Omental fat pad (tissue), 4 donors: ENCODE data around the gene ASPRV1. TPM values are rescaled to one million over a fixed set of nuclear protein-coding genes. Genes with fewer than 3 reads are reported as not detected.
"Not testable (repeated sequence)": the region's sequence is repeated elsewhere in the genome, so short reads cannot be mapped to it uniquely, and the experiment has no call there.

Source experiments
- ATAC-seq: fragments of 150-250 bp; one replicate; pipeline ENCODE4 v1.9.1; 2016; ENCODE audit warnings: mild to moderate bottlenecking, moderate library complexity; ENCODE audit not compliant: low FRiP score
- DNase-seq: peaks from one replicate; pipeline ENCODE4 v3.0.0-alpha.2; 2019; ENCODE audit warnings: low spot score
- total RNA-seq, 4 donors: library from RNA; depleted of rRNA; stranded (reverse); fragments of >200 nt; gene quantifications; one replicate each; pipeline ENCODE4 v1.1.0, GENCODE V29; 2016
- TF ChIP-seq, protein P1 (sequence below), 3 donors: fragments of 450-650 bp; IDR thresholded peaks; one replicate each; pipeline ENCODE4 v1.5.1; 2016 to 2017; ENCODE audit warnings: antibody characterized with exemption in 3 of 3, mild to moderate bottlenecking in 3 of 3, moderate library complexity in 2 of 3

ASPRV1 gene
- total RNA-seq, 4 donors from 2014 or later, result 0.94 to 5.2 (median 1.4) TPM

DNA sequence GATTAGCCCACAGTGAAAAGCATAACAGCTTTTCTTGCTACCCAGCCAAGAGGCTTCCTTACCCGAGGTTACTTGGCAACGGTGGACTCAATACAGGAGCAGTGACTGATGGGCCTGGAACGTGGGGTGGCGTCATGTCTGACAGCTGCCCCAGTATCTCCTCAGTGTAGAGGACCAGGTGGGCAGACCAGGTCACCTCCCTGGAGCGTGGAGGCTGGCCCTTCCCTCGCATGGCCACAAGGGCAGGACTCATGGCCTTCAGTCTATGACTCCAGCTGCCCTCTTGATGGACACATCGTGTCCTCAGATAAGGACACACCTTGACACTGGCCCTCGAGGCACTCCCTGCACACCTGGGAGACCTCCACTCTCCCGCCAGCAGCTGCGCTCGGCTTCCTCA lies 6.4 kb downstream of the ASPRV1 start:
- TF ChIP-seq, protein P1, sequence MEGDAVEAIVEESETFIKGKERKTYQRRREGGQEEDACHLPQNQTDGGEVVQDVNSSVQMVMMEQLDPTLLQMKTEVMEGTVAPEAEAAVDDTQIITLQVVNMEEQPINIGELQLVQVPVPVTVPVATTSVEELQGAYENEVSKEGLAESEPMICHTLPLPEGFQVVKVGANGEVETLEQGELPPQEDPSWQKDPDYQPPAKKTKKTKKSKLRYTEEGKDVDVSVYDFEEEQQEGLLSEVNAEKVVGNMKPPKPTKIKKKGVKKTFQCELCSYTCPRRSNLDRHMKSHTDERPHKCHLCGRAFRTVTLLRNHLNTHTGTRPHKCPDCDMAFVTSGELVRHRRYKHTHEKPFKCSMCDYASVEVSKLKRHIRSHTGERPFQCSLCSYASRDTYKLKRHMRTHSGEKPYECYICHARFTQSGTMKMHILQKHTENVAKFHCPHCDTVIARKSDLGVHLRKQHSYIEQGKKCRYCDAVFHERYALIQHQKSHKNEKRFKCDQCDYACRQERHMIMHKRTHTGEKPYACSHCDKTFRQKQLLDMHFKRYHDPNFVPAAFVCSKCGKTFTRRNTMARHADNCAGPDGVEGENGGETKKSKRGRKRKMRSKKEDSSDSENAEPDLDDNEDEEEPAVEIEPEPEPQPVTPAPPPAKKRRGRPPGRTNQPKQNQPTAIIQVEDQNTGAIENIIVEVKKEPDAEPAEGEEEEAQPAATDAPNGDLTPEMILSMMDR (IDR thresholded peaks at IDR 0.05), result no peak
- DNase-seq (no peak), ATAC-seq (no peak)

DNA sequence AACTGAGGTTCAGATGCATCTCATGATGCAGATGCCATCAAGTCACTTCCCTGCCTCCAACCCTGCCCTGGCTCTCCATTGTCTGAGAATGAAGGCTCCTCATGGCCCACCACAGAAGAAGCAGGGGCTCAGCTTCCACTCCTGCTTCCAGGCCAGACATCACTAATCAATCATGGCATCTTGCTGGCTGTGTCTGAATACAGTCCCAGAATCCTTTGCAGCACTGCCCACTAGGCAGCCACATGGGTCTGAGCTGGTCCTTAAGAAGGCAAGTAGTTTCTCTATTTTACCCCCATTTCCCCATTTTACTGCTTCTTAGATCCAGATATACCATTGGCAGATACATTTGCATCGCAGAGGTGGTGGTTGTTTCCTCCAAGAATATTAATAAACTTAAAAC lies 7.3 kb downstream of the ASPRV1 start:
- no peak for DNase-seq
- ATAC-seq, result no peak
- TF ChIP-seq, protein P1 (IDR thresholded peaks at IDR 0.05), result no peak

DNA sequence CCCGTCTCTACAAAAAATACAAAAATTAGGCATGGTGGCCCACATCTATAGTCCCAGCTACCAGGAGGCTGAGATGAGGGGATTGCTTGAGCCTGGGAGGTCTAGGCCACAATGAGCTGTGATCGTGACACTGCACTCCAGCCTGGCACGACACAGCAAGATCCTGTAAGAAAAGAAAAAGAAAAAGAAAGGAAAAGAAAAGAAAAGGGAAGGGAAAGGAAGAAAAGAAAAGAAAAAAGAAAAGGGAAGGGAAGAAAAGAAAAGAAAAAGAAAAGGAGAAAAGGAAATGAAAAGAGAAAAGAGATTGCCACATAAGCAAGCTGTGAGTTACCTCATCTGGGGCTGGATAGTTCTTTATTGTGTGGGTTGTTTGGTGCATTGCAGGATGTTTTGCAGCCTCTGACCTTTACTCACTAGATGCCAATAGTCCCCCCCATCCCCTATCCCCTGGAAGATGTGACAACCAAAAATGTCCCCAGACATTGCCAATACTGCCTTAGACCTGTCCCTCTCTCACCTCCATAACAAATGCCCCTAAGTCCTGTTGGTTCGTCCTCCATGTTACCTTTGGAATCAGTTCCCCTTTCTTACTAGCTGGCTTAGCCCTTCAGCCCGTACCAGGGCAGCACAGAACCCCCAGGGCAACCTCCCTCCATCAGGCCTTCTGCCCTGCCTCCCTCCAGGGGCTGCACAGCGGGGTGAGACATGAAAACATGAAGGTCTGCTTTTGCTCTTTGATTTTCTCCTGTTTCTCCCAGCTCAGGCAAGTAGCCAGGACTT lies 8.9 kb downstream of the ASPRV1 start:
- ATAC-seq, result no peak
- TF ChIP-seq, protein P1 (IDR thresholded peaks at IDR 0.05), result no peak

DNA sequence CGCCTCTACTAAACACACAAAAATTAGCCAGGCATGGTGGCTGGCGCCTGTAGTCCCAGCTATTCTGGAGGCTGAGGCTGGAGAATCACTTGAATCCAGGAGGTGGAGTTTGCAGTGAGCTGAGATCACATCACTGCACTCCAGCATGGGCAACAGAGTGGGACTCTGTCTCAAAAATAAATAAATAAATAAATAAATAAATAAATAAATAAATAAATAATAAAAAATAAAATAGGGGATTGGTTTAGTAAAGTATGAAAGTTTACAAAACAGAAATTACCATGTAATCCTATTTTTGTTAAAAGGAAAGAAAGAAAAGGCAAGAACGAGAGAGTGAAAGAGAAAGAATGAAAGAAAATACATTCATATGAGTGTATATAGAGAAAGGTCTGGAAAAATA lies 10.8 kb downstream of the ASPRV1 start:
- not testable (repeated sequence) for ATAC-seq, DNase-seq

More for the DNA sequence above, 8.9 kb downstream of the ASPRV1 start:
- no peak for DNase-seq

DNA sequence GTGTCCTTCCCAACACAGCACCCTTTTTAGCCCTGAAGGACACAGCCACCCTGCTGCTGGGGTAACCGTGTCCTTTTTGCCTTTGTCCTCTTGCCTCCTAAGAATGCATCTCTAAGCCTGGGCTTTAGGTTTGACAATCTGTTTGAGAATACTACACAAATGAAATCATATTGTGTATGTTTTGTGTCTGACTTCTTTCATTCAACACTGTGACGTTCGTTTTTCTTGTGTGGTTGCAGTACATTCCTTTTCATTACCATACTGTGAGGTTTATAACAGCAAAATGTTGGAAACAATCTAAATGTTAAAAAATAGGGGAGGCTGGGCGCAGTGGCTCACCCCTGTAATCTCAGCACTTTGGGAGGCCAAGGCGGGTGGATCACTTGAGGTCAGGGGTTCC lies 11.2 kb downstream of the ASPRV1 start:
- ATAC-seq, result no peak
- no peak for DNase-seq
- TF ChIP-seq, protein P1 (IDR thresholded peaks at IDR 0.05), result no peak

DNA sequence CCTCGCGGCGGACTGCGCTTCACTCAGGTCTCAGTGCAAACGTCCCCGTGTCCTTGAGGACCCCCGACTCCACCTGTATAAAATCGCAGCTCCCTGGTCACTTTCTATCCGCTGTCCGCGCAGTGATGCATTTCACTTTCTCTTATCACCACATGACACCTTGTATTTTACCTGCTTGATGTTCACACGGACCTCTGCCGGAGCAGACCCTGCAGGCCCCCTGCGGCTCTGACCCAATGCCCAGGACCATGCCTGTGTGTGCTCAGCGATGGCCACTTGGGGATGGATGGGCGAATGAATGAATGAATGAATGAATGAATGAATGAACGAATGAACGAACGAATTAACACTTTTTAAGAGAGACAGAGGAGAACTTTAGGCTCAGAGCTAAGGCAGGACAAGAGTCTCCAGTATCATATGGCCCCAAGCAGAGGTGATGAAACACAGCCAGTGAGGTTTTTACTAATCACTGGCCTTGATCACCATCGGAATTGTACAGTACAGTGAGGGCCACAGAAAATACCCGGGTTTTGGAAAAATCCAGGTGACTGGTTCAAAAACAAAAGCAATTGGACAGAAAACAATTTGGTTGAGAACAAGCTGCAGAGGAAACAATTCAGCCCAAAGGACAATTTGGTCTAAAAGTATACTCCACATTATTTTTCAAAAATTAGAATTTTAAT lies 12.3 kb downstream of the ASPRV1 start:
- ATAC-seq, result no peak
- TF ChIP-seq, protein P1 (IDR thresholded peaks at IDR 0.05), result no peak

DNA sequence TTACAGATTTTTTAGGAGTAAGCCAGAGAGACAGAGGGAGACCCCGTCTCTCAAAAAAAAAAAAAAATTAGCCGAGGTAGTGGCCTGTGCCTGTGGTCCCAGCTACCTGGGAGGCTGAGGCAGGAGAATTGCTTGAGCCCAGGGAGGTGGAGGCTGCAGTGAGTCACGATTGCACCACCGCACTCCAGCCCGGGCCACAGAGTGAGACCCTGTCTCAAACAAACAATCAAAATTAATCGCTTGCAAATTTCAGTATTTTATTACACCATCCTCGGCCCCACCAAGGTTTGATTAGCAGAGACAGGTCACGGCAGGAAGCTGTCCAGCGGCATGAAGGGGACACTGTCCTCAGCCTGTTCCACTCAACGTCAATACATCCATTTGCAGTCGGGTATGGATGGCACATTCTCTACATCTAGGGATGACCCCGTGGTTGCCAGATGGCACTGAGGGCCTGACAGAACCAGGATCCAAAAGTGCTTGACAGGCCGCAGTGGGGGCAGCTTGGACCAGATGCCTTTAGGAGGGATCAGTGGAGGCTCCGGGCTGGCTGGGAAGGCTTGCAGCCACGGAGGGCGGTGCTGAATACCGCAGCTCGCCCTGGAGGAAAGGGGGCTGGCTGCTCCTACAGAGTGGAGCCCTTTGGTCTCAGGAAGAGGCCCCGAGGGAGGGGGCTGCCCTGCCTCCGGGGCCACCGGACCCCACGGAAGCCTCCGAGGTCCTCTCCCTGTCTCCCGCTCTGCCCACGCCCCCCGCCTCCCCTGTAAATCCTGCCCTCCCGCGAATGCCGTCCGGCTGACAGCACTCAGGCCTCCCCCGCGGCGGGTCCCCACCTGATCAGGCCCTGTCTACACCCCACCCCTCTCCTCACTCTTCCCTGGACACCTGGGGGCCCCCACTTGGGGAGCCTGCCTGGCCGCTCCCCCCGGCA lies 13.1 kb downstream of the ASPRV1 start:
- ATAC-seq, result no peak
- TF ChIP-seq, protein P1 (IDR thresholded peaks at IDR 0.05), result no peak
- no peak for DNase-seq

More for the DNA sequence above, 12.3 kb downstream of the ASPRV1 start:
- DNase-seq, result no peak
